NCI-H1092 treated with DMSO at 0.1 percent for 48 hours (cell line): ENCODE data around the gene TGM2.

Experiments used
- DNase-seq: peaks from one replicate; lab custom pipeline; 2025; lab: John Stamatoyannopoulos, UW

TGM2 gene

DNA sequence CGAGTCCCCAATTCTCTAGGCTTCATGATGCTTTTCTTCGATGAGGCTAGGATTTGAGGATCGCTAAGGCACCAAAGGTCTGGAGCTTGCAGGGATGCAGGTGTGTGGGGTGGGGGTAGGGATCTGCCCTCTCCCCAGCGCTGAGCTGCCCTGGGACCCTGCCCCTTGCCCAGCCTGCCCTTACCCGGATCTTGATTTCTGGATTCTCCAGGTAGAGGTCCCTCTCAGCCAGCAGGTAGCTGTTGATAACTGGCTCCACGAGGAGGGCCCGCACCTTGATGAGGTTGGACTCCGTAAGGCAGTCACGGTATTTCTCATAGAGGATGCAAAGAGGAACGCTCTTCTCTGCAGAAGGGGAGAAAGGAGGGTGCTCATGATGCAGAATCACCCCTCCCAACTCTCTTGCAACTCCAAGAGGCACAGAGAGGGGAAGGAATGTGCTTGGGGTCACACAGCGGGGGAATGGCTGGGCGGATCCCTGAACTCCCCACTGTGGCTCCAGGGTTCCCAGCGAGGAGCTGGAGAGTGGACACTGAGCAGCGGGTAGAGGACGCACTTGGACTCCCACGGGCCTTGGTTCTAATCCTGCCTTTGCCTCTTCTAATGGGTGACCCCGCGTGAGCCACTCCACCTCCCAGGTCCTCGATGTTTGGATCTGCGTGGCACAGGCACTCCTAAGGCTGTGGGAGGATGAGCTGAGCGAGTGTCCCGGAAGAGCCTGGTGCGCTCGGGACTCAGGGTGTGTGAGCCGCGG is 32.7 kb downstream of the TGM2 start:
- no peak for DNase-seq

DNA sequence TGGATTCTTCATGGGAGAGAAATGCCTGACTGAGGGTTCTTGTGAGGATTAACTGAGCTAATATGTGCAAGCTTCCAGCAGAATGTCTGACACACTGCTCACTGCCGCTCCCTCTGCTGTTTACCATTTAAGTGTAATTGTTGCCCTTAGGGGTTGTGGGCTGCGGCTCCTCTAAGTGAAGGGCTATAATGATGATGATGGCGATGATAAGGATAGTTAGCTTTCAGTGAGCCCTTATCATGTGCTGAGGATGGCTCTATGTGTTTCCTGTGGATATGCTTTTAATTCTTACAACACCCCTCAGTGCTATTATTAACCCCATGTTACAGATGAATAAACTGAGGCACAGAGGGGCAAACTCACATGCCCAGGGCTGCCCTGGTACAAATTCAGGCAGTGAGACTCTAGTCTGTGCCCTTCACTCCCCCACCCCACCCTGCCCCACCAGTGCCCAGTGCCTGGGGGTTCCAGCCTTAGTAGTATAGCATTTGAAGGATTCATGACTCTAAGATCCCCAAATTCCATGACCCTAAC is 33.4 kb downstream of the TGM2 start:
- no peak for DNase-seq

DNA sequence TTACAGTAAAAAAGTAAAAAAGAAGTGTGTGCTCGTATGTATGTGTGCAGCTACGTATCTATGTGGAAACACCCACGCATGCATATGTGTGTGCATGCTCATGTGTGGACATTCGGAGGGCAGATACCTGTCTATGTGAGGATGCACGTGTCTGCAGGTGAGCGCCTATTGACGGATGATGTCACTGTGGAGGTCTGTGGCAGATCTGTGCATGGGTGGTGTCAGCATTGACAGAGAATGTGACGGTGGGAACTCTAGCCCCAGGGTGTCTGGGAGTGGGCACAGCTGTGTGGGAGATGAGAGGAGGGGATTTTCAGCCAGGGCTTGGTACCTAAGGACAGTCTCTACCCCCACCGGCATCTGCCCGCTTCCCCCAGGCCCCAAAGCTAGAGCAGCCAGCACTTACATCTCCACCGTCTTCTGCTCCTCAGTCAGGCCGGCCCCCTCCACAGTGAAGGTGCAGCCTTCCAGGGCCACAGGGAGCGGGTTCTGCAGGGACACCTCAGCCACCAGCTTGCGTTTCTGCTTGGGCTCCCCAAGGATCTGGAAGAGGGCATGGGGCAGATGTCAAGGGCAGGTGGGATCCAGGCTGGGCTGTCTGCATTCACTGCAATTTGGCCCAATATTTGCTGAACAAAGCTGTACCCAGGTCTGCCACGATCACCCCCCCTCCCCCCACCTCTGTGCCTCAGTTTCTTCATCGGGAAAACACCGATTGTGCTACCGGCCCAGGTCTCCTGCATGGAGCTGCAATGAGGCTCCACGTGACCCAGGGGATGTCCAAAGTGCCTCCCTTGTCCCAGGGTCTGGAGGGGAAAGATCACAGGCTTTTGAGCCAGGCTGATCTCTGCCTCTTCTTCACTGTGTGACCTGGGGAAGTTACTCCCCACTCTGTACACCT is 34.1 kb downstream of the TGM2 start:
- DNase-seq, result no peak

DNA sequence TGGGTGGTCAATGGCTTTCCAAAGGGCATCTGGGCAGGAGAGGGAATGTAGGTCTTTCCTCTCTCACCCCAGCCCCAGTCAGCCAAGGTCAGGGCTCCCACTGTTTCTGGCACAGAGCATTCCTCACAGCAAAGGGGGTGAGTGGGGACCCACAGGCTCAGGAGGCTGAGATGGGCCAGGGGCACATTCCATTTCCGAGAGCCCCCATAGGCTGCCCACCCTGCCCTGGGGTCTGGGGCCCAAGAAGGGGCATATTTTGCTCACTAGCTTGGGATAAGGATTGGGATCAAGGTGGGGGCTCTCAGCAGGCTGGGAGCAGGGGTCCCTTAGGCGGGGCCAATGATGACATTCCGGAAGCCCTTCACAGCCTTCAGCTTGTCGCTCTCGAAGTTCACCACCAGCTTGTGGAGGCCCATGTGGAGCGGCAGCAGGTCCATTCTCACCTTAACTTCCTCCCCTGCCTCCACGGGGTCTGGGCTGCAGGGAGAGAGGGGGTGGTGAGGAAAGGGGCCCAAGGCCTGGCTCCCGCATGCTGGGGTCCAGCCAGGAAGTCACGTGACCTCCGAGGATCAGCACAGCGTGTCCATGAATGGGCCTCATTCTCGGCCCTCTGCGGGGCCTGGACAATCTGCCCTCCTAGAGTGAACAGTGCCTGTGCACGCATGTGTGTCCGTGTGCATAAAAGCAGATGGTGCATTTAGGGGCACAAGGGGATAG is 35.0 kb downstream of the TGM2 start:
- no peak for DNase-seq

DNA sequence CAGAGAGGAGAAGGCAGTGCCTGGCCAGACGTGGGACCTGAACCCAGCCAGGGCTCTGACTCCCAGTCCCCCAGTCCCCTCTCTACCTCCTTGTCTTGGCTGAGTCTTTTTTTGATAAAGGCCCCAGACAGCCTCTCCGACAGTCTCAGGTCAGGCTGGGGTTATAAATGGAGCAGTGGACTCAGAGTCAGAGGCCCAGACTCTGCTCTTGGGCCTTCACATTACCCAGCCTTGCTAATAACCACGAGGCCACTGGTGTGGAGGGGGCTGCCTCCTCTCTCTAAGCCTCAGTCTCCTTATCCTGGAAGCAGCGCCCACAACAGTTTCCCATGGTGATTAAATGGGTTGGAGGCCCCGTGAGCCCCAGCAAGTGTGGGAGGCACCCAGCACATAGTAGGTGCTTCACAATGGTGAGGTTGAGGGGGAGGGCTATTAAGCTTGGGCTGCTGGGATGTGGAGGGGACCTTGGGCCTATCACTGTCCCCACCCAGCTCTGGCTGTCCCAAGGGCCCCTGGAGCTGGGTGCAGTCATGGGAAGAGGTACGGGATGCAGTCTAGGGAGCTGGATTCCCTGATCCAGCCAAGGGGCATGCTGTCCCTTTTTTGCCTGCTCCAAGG is 35.7 kb downstream of the TGM2 start:
- DNase-seq, result no peak

DNA sequence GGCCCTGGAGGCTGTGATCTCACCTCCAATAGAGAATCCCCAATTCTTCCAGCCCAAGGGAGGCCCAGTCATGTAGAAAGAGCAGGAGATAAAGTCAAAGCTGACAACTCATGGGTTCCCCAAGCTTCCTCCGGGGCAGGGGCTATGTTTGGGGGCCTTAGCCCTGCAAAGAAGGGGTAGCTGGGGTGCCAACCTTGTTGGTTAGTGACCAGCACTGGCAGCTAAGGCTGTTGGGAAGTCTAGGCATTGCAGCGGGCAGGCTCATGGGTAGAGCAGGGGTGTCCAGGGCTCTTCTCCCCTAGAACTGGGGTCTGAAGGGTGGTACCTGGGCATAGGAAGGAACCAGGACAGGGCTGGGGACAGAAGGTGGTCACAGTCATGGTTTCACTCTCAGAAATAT is 36.4 kb downstream of the TGM2 start:
- no peak for DNase-seq

DNA sequence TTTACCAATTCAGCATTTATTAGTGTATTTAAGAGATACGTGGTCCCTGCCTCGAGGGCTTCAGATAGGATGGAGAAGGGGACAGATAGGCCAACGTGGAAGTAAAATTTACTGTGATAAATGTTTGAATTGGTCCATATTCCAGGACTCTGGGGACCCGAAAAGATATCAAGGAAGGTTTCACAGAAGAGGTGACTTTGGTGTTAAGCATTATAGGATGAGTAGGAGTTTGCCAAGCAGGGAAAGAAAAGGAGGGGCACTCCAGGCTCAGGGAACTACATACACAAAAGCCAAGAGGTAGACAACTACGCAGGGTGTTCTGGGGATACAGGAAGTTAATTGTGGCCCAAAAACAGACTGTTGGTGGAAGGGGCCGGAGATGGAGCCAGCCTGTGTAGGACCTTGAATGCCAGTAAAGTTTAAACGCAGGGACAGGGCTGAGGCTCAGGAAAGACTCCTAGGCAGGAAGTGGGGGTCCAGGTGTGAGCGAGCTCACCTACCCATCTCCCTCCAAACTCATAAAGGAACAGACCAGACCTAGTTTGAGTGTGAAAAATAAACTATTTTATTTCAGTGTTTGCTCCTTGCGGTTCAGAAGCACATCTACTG is 37.0 kb downstream of the TGM2 start:
- no peak for DNase-seq

DNA sequence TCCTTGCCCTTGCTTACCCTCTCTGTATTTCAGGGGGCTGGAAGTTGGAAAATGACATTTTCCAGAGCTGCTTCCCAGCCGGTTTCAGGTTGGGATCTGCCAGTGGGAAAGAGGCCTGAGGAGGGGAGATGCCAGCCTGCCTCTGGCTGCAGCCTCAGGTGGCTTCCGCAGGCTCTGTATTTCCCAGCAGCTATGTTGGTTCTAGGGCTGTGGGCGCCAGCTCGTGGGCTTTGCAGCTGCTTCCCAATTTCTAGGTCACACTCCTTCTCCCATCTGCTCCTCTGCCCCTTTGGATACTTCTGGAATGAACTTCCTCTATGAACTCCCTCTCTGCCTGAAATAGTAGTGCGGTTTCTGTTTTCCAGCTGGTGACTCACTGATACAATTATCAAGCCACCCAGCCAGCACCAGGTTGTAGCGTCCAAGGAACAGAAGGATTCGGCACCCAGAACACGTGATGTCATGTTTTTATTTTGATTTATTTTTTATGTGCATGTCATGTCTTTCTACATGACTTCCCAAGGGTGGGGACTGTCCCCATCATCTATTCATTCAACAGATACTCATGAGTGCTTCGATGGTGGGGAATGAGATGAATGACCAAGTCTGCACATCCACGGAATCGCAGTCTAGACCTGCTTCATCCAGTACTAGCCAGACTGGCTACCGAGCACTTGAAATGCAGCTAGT is 38.0 kb downstream of the TGM2 start:
- DNase-seq, result no peak

DNA sequence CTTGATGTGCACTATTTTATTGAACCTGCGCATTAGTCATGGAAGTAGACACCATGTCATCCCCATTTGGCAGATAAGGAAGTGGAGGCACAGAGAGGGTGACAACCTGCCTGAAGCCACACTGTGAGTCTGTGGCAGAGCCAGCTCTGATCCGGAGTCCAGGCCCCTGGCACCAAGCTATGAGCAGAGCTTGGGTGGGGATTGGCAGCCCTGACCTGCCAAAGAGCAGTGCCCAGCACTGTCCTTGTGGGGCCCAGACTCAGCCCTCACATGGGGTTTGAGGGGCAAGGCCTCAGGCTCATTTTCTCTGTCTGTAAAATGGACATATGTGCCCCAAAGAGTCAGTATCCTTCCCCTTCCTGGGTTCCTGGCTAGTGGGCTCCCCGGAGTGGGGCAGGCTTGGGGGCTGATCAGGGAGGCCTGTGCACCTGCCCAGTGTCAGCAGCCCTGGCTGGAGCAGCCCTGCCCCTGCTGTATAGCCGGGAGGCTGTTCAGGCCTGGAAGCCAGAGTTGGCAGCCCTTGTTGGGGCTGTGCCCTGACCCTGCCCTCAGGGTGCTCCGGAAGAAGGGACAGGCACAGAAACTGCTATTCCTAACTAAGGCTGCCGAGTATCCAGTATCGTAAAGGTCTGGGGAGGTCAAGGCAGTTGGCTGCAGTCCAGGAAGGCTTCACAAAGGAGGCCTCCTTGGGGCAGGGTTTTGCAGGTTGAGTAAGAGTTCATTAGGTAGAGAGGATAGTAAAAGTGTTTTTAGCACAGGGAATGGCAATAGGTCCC is 38.7 kb downstream of the TGM2 start:
- no peak for DNase-seq

DNA sequence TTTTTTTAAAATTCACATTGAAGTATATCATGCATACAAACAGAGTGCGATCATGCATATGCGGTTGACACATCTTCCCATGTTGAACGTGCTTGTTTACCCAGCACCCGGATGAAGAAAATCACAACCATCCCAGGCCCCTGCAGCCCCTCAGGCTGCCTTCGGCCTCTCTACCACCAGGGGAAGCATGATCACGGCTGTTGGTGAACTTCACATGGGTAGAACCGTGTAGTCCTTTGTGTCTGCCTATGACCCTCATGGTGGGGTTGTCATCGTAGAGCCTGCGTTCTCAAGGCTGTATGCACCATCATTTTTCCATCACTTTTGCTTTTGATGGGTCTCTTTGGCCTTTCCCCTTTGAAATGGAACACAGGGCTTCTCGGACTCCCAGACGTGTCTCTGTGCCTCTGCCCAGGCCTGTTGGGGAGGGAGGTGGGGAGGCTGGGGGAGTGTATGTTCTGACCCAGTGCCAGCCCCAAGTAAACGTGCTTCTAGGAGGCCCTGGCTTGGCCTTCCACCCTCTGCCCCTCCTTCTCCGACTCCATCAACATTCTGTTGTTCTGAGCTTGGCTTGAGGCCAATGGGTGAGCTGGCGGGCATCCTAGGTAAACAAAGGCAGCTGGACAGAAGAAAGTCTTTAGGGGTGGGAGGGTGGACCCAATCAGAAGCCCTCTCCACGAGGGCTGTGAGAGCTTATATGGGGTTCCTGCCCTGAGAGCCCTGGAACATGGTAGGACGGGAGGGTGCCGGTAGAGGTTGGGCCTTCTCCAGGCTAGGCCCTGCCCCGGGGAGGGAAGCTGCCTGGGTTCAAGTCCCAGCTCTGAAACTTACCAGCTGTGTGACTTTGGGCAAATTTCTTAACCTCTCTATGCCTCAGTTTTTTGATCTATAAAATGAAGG is 39.7 kb downstream of the TGM2 start:
- peak; percentile 99 for DNase-seq

DNA sequence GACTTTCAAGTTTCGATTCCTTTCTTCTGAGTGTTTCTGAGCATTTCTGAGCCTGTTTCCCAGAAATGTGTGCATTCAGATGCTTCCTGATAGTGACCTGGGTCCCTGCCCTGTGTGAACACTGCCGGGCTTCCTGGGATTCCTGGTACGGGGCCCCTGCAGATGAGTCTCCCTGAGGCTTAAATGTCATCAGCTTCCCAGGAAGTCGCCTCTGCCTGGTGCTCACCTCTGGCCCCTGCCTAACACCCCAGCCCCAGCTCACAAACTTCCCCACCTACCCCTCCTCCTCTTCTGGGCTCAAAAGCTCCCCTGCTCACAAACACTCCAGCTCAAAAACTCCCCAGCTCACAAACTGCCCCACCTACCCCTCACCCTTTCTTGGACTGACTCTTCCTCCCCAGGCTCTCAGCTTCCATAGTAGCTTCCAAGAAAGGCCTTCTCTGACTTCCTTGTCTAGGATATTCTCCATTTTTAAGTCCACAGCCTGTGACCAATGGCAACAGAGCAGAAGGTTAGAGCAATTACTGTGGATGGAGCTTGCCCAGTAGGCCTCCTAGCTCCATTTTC is 42.0 kb downstream of the TGM2 start:
- no peak for DNase-seq

DNA sequence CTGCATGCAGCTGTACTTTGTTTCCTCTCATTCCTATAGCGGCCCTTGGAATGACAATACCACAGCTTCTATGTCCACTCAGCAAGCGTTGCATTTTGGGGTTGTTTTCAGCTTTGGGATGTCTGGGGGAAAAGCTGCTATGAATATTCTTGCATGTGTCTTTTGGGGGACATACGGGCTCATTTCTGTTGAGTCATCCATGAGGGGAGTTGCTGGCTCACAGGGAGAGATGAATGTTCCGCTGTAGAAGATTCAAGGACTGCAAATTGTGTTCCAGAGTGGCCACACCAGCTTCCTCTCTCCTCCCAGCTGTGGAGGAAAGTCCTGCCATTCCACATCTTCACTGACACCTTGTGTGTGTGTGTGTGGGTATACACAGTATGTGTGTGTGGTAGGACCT is 43.3 kb downstream of the TGM2 start:
- DNase-seq, result no peak

DNA sequence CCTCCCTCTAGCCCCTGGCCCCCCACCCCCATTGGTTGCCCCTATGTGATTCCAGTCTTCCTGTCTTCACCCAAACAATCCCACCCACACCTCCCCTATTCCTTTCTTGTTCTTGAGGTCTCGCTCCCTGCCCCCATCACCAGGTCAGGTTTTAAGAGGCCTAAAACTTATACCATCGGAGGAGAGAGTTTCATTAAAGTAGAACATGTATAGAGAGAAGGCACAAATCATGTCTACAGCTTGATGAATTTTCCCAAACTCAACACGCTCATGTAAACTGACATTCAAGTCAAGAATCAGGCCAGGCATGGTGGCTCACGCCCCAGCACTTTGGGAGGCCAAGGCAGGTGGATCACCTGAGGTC is 44.5 kb downstream of the TGM2 start:
- DNase-seq, result no peak

DNA sequence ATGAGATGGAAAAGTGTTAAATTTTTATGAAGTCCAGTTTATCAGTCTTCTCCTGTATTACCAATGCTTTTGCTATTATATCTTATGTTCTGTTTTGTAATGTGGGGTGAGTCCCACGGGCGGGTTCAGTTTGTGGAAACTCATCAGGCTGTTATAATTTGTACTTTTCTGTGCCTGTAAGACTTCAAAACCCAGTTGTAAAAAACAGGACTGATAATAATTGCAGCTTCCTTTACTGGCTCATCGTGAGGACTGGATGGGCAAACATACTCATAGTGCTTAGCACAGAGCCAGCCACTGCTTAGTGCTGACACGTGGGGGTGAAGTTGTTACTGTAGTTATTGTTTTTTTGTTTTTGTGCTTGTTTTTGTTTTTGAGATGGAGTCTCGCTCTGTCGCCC is 45.6 kb downstream of the TGM2 start:
- DNase-seq, result no peak

DNA sequence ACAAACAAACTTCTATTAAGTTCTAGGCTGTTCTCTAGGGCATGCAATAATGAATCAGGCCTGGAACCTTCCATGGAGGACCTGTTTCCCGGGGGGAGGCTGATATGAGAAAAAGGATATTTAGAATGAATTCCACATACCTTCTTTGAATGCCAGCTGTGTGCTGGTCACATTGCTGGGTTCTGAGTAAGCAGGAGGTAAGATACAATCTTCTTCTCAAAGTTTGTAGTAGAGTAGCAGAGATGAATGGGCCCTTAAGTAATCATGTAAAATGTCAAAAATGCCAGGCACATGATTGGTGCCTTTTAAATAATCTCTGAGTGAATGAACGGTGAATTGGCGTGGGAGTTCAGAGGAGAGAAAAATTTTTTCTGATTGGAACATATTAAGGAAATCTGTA is 47.4 kb downstream of the TGM2 start:
- DNase-seq, result no peak

DNA sequence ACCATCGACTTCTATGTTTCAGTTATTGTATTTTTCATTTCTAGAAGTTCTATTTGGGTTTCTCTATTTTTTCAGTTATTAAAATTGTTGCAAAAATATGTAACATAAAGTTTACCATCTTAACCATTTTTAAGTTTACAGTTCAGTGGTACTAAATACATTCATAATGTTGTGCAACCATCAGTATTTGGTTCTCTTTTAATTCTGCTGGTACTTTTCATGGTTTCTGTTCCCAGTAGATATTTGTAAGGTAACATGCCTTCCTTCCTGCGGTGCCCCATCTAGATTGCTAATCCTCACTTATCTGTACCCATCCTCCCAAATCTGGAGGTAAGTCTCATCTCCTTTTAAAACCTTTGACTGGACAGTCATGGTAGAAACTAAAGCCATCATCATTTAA is 47.9 kb downstream of the TGM2 start:
- no peak for DNase-seq

DNA sequence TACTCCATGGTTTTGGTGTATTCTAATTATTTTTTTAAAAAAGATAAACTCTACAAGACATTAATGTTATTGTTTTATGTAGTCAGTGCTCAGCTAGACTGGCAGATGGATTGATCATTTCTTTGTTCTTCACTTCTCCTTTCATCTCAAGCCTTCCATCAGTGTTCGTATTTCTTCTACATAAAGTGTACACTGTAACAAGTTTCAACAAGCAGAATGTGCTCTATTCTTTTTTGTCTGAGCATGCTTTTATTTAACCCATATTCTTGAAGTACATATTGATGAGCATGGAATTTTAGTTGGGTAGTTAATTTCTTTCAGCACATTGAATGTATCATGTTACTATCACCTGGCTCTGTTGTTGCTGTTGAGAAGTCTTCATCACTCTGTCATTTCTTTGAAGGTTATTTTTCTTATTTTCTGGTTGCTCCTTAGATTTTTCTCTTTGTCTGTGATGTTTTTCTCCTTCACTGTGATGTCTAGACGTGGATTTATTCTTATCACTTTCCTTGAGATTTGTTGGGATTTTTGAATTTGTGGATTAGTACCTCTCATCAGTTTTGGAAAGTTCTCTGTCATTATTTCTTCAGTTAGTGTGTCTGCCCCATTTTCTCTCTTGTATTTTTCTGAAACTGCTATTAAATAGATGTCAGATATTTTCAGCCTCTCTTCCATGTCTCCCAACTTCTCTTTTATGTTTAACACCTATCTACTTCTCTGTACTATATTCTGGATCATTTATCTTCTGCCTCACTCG is 48.5 kb downstream of the TGM2 start:
- DNase-seq, result no peak

DNA sequence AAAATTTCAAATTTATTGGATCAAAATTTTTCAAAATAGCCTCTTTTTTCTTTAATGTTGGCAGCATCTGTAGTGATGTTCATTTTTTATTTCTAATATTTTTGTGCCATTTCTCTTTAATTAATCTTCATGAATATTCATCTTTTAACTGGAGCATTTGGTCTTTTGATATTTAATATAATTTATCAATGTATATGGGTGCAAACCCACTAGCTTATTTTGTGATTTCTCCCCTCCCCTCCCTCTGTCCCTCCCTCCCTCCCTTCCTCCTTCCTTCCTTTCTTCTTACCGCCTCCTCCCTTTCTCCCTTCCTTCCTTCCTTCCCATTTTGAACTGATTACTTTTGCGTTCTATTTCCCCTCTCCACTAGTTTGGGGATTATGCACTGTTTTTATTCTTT is 49.2 kb downstream of the TGM2 start:
- no peak for DNase-seq
